Epithelial cell of proximal tubule (primary cell): Measurements from ENCODE around the gene COPS2. TPM values are rescaled to one million over a fixed set of nuclear protein-coding genes. Genes with fewer than 3 reads are reported as not detected.
"Not testable (repeated sequence)": the region's sequence is repeated elsewhere in the genome, so short reads cannot be mapped to it uniquely, and the experiment has no call there.

ENCODE experiments used
- DNase-seq: peaks from one replicate; pipeline ENCODE4 v3.0.0-alpha.2; 2011; ENCODE audit warnings: low read depth
- H3K4me3 ChIP-seq: 2 replicates; pipeline ENCODE4 v1.5.1; 2011; ENCODE audit warnings: low read depth, mild to moderate bottlenecking, low read length
- total RNA-seq: library from RNA; depleted of rRNA; stranded (reverse); fragments of >200 nt; gene quantifications from 2 replicates; pipeline ENCODE4 v1.2.3, GENCODE V29; 2015
- TF ChIP-seq, protein P1 (sequence below): conservative IDR thresholded peaks from 2 replicates; pipeline ENCODE4 v1.5.1; 2012; ENCODE audit warnings: low read depth, mild to moderate bottlenecking, low read length

The COPS2 gene
- total RNA-seq, 1 donor from 2014 or later, result 25.7 TPM

DNA sequence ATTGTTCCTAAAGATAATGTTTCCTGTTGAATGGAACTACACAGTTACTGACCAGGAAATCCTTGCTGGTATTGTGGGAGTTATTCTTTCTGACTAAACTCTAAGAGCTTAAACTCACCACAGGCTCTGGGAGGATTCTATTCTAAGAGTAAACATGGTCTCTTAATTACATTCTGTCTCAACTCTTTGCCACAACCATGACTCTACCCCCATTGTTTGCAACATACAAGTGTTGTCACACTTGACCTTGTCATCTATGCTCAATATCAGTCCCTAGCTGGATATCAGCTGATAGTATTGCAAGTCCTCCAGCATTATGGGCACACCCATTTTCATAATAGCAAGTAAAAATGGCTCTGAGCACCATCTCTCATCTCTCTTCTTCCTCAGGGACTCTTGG lies 79.5 kb downstream of the COPS2 start:
- TF ChIP-seq, protein P1, sequence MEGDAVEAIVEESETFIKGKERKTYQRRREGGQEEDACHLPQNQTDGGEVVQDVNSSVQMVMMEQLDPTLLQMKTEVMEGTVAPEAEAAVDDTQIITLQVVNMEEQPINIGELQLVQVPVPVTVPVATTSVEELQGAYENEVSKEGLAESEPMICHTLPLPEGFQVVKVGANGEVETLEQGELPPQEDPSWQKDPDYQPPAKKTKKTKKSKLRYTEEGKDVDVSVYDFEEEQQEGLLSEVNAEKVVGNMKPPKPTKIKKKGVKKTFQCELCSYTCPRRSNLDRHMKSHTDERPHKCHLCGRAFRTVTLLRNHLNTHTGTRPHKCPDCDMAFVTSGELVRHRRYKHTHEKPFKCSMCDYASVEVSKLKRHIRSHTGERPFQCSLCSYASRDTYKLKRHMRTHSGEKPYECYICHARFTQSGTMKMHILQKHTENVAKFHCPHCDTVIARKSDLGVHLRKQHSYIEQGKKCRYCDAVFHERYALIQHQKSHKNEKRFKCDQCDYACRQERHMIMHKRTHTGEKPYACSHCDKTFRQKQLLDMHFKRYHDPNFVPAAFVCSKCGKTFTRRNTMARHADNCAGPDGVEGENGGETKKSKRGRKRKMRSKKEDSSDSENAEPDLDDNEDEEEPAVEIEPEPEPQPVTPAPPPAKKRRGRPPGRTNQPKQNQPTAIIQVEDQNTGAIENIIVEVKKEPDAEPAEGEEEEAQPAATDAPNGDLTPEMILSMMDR, result no peak
- H3K4me3 ChIP-seq, result no peak overlapping the region
- DNase-seq, result no peak

DNA sequence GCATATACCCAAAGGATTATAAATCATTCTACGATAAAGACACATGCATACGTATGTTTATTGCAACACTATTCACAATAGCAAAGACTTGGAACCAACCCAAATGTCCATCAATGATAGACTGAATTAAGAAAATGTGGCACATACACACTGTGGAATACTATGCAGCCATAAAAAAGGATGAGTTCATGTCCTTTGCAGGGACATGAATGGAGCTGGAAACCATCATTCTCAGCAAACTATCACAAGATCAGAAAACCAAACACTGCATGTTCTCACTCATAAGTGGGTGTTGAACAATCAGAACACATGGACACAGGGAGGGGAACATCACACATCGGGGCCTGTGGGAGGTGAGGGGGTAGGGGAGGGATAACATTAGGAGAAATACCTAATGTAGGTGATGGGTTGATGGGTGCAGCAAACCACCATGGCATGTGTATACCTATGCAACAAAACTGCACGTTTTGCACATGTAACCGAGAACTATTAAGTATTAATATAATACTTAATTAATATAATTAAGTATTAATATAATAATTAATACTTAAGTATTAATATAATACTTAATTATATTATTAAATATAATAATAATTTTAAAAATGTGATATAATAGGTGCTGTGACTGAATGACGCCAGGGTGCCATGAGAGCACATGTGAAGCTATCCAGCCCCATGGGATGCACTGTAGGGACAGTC lies 80.7 kb downstream of the COPS2 start:
- not testable (repeated sequence) for DNase-seq, H3K4me3 ChIP-seq

Other genes starting within 250 kb of the COPS2 start
- gene SHC4, start 191.7 kb downstream of the COPS2 start, total RNA-seq, result 2.2 and 9.3 TPM in 2 replicates
- 12.5 and 14.4 TPM in 2 replicates for gene SECISBP2L, start 109.2 kb downstream of the COPS2 start, total RNA-seq
- gene GALK2, start 14.6 kb upstream of the COPS2 start, total RNA-seq, result 34.2 and 37.6 TPM in 2 replicates